ENCODE results near the gene KCNIP3.
A peak's percentile ranks its signal among the peaks of the same experiment; 100 is the strongest.
"Not testable (repeated sequence)": the region's sequence is repeated elsewhere in the genome, so short reads cannot be mapped to it uniquely, and the experiment has no call there.

The KCNIP3 gene

DNA sequence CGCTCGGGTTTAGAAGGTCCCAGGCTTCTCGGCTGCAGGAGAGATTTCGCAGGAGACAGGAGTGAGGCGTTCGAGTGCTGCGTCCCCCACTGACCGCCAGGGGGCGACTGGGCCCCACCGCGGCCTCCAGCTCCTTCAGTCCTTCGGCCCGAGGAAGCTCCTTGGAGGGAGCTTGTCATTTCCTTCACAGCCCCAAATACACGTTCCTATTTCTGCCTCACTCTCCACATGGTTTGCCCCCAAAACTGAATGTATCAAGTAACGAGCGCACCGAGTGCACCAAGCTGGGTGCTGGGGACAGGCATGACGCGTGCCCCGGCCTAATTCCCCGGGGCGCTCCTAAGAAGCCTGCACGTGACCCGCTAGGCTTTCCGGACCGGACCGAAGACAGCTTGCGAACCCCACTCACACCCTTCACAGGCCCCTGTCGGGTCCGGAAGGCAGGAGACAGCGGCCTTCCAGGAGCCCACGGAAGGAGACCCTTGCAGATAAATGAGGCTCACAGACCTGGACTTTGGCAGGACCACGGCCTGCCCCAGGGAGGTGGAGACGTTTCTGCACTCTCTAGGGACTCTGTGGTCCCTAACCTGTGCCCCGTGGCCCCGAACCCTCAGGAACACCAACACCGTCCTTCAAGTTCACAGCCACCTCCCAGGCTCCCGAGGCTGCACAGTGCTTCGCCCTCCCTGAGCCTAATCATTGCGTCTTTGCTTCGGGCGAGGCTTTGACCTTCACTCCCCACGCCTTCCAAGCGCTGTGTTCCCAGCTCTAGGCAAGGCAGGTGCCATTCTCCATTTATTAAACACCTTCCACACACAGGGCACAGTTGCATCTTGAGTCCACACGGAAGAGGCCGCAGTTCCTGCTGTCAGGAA, 92.3 kb downstream of the KCNIP3 start:
- no peak for DNase-seq

DNA sequence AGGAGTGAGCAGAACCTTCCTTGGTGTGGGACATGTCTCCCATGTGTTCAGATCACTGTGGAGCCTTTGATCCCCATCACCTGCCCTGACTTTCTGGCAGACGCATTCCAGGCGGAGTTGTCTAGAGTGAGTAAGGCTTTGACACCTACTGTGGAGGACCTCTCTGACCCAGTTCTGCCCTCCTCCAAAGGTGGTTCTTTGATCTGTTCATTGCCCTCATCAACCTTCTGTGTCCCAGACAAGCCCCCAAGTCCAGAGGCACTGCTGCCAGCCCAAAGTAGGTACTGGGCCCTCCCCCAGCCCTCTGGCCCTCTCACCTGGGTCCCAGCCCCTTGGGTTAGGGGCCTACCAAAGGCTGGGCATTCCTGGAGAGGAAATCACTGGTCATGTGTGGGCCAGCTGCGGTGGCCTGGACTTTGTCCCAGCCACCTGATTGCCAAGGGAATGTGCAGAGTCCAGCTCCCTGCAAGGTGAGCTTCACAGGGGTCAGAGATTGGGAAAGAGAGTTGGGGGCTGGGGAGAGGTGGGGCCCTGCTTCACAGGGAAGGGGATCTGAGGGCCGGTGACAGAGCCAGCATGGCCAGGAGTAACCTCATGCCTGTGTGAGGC, 93.2 kb downstream of the KCNIP3 start:
- no peak for DNase-seq

DNA sequence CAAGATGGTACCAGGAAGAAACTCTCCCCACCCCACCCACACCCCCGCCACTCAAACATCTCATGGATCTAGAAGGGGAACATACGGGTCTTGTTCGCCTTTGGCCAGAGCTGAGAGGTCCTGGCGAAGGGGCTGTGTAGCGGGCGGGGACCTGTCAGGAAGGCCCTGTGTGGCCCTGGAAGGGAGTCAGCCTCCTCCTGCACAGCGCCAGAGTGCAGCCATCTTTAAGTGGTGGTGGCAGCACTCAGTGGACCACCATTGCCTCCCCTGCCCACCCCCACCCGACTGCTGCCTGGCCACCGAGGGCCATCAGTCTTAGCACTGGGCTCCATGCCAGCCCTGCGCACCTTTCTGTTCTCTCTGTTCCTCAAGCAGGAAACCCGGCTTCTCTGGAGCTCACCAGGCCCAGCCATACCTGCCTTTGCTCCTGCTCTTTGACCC, 93.8 kb downstream of the KCNIP3 start:
- DNase-seq, result no peak

DNA sequence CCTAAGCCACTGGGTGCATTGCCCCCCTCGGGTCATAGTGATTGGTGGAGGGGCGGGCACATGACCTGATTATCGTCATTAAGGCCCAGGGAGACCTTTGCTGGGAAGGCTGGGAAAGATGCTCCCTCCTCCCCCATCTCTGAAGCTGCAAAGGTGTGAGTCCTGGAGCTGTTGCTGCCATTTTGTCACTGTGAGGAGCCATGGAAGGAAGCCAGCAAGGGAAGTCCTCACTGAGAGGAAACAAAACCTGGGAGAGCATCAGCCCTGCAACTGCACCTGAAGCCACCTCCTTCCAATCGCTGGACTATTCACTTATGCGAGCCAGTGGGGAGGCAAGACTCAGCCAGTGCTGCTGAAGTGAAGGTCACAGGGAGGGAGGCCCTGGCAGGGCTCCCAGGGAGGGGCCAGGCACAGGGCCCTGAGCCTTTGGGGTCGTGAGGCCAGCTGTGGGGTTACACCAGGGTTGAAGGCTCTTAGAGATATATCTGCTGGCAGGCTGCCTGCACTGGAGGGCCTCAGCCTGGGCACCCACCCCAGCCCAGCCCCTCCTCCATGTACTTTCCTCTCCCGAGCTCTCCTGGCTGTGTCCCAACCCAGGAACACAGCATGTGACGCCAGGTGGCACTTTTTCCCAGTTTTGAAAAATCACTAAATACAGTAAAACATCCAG, 94.6 kb downstream of the KCNIP3 start:
- no peak for DNase-seq

DNA sequence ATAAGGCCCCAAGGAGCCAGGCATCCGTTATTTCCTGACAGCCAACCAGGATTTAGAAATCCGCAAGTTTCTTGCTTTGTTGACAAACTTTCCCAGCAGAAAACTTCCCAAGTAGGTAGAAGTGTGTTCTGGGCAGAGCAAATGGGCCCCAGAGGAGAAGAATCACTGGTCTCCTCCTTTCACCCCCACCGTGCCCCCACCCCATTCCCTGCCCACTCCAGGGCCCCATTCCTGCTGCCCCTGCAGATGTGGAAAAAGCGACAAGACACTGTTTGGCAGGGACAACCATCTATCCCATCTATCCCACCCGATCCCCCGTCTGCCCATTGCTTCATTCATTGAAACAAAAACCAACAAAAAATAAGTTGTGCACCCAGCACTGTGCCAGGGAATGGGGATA, 95.2 kb downstream of the KCNIP3 start:
- DNase-seq, result no peak

DNA sequence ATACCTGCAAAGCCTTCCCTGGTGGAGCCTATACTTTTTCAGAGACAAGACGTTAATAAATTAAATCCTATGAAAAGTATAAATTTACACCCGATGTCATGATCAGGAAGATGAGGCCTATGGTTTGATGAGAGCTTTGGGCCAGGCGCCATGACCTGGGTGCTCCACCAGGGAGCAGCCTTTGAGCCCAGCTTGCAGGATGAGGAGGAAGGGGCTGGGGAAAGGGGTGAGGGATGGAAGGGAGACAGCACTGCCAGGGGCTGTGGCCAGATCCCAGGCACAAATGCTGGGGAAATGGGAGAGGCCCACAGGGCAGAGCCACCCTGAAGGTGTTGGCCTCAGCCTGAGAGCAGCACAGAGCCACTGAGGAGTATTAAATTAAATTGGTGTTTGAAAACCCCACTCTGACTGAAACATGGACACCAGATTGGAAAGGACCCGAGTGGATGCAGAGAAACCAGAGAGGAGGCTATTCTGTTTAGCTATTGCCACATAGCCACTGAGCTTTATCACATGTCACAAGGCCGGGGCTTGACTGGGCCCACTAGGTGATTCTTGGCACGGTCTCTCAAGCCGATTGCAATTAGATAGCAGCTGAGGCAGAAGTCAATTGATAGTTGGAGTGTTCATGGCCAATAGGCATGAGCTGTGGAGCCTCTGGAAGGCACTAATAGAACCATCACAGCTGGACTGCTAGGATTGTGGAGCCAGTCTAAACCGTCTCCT, 95.7 kb downstream of the KCNIP3 start:
- no peak for DNase-seq

DNA sequence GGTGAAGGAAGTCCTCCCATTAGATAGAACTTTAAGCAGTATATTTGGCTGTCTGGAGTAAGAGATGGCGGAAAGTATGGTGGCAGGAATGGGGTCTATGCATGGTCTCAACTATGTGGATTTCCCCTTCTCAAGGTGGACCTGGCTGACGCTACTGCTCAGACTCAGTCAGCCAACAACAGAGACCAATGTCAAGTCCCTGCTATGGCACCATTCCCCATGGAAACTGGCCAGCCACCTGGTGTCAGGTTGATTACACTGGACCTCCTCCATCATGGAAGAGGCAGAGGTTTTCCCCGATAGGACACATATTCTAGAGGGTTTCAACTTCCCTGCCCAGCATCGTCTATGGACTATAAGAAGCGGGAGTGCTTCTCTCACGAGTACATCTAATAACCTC, 96.8 kb downstream of the KCNIP3 start:
- no peak for DNase-seq

DNA sequence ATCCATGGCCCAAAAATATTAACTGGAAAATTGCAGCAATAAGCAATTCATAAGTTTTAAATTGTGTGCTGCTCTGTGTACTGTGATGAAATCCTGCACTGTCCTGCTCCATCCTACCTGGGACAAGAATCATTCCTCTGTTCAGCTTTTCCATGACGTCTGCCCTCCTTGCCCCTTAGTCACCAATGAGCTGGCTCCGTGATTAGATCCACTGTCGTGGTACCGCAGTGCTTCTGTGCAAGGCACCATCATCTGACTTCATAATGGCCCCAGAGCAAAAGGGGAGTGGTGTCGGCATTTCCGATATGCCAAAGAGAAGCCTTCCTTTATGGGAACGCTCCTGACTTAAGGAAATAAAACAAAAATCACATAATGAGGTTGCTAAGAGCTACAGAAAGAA, 101.9 kb downstream of the KCNIP3 start:
- no peak for DNase-seq

DNA sequence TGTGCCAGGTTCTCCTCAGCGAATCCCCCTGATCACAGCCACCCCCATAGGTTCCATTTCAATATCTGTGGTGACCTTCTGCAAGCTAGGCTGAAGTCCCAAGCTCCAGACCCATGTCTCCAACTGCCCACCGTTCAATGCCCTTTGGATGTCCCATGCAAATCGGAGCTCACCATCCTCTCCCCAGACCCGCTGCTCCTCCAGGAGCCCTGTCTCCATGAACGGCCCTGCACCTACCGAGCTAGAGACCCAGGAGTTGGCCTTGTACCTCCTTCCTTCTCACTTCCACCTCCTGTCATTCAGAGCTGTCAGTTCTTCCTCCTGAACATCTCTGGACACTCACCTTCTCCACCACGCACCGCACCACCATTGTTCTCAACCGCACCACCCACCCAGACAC, 104.3 kb downstream of the KCNIP3 start:
- no peak for DNase-seq

DNA sequence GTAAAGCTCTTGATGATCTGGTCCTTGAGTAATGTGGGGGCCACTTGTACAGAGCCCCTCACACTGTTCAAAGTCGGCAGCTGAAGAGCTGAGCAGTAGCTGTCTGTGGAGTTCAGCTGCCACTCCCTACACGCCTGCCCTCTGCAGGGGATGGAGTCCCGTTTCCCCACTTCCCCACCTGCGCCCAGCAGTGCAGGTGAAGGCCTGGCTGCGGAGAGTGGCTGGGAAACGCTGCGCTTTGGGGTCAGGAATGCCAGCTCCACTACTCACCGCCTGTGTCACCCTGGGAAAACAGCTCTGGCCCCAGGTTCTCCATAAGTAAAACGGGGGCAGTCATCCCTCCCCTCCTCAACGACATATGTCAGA, 104.8 kb downstream of the KCNIP3 start:
- DNase-seq, result not testable (repeated sequence)

DNA sequence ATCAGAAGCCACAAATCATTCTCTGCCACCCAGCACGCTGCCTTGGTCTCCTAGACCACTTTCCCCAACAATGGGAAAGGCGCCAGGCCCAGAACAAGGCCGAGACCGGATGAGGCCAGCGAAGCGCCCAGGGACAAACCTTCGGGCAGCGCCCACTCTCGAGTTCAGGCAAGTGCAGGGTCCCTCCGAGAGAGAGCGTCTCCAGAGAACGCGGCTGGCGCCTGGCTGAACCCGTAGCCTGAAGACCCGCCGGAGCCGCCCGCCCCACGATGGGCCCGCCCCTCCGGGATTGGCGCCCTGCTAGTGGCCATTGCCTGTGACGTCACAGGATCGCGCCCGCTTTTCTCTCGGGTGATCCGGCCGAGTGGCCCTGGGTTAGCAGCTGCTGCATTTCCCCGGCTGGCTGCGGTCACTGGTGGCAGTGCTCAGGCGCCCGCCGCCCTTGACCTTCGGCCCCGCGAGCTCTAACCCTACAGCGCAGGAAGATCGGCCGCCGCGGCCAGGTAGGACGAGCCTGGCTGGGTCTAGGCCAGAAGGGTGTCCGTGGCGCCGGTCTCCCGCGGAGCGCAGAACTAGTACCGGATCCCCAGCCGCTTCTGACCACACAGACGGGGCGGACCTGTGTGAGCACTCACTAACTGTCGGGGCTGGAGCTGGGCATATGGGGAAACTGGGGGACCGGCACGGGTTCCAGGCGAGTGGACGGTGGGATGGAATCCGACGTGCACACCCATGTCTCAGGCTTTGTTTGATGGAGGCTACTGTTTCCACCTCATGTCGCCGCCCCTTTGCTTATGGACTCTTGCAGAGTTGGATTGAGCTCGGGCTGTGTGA, 105.4 kb downstream of the KCNIP3 start, which contains the start of gene FAHD2A:
Gene FAHD2A, plus strand, starts transcription at position 339 of the 834 bp plus-strand sequence. CDS start 2,851 bp downstream, outside the sequence.
- DNase-seq, result peak; percentile 89

DNA sequence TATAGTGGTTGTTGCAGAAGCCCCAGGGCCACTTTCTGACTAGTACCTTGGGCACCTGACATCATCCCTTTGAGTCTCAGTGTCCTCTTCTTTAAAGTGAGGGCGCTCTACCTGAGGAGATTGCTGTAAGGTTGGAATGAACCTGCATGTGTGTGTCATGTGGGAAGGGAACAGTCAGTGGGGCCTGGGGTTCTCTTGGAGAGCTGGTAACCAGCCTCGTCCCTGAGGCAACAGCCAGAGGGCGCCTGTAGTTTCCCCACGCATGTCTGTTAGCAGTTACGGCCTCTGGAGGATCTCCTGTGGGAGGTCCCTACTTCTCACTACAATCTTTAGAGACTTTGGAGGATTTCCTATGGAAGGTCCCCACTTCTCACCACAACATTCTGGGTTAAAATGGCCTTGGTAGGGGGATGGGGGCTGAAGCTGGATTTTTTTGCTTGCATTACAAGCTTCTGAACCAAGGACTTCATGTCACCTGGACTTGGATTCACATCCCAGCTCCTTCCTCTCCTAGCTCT, 106.1 kb downstream of the KCNIP3 start:
- DNase-seq, result peak; percentile 10

DNA sequence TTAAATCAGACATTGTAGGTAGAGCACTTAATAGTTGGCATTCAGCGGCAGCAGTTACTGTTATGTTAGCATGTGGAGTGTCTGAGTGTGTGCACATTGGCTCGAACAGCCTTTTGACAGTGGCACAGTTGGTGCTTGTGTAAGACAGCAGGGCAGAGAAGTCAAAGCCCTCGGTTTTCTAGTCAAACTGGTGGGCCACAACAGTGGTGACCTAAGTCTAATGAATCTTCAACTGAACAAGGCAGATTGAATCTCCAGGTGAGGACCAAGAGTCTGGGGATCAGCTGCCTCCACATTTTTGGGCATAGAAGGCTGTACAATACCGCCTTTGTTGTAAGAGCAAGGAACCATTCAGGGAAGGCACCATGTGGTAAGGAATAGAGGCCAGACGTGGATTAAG, 106.7 kb downstream of the KCNIP3 start:
- not testable (repeated sequence) for DNase-seq

DNA sequence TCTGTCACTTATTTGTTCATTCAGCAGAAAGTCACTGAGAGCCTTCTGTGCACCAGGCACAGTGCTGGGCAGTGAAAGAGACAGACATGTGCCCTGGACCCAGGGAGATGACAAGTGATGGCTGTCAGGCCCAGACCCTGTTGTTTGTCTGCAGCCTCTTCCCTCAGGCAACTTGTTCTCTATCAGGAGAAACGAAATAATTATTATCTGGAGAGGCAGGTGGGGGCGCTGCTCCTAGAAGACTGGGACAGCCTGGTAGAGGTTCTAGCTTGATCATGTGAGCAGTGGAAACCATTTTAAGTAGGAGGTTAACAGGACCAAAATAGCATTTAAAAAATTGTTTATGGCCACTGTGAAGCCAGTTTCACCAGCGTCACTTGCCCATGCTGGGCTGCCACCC, 107.5 kb downstream of the KCNIP3 start:
- DNase-seq, result not testable (repeated sequence)

DNA sequence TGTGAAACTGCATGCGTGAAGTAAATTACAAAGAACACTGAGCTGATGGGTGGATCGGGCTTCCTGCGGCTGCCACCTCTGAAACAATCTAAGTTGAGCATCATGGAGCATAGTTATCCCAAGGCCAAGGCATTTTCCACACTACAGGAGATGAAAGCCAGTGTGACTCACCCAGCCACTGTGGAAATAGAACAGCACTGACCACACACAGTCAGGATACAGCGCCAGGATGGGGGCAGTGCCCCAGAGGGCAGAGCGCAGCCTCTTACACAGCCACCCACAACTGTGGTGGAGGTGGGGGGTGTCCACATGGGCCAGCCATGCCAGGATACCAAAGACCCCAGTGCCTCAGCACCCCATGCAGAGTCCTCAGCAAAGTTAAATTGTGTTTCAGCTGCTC, 114.1 kb downstream of the KCNIP3 start:
- DNase-seq, result not testable (repeated sequence)

DNA sequence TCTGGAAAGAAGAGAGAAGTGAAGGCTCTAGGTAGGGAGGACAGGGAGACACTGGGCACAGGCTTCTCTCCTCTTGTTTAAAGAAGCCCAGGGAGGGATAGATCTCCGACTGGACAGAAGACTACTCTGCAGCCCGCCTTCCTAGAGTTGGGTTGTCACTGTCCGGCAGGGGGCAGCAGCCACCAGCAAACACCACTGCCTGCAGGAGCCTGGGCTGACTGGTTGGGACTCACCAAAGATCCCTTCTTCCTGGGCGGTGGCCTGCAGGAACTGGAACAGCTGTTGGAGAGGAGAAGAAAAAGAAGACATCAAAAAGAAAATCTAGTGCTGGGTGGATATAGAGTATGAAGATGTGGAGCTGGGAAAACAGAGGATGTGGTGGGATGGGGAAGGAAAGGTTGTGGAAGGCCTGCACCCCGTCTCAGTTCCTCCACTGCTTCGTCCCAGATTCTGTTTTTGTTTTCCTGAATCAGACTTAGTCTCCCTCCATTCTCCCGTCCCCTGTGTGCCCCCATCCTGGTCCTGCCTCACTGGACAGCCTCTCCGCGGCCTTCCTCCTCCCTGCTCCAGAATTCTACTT, 117.0 kb downstream of the KCNIP3 start:
- DNase-seq, result peak; percentile 36

DNA sequence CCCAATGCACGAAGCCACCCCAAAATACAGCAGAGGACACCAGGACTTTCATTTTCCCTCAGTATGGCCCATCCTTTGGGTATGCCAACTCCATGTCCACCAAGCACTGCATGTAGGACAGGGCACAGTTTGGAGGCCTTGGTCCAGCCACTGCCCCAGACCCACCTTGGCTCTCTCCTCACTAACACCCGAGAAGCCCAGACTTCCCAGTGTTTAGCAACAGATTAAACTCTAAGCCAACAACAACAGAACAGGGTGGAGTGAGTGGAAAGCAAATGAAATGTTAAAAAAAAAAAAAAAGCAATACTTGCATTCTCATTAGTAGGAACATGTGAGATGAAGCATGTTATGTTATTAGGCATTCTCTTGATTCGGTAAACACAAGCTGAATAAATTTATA, 118.0 kb downstream of the KCNIP3 start:
- not testable (repeated sequence) for DNase-seq

DNA sequence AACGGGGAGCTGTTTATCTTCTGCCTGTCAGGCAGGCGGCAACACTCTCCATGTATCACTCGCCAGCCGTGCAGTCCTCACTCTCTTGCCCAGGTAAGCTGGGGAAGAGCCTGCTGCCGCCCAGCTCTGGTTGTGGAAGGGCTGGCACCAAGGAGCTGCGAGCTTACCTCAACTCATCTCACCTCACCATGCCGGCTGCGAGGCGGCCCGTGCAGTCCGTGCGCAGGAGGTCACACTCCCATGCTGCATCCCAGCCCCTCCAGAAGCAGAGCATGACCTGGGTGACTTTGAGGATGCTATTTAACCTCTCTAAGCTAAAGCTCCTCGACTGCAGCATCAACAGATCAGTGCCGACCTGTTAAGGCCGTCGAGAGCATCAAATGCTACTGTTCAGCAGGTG, 118.4 kb downstream of the KCNIP3 start:
- DNase-seq, result not testable (repeated sequence)

DNA sequence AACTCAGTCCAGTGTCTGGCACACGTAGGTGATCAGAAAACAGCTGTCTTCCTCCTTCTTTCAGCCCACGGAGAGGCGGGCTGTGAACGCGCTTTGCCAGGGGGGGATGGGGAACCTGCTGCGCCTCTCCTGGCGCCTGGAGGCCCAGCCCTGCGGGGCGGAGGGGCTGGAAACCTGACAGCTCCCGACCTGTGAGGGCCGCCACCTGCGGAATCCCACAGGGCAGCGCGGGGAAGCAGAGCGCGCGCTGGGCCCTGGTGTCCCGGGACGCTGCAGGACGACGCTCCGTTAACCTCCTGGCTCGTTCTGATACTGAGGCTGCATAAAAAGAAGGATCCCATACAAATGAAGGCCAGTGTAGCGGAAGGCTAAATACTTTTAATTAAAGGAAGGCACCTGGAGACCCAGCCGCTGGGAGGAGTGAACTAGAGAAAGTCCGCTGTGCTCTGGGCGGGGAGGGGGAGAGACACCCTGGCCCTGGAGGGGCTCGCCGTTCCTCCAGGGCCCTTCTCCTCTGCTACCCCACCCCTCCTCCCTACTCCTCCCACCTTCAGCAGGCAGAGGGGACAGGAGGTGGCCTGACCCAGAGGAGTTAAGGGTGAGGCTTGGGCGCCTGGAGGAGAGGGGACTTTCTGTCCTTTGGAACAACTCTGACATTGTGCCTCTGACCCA, 130.2 kb downstream of the KCNIP3 start:
- not testable (repeated sequence) for DNase-seq

DNA sequence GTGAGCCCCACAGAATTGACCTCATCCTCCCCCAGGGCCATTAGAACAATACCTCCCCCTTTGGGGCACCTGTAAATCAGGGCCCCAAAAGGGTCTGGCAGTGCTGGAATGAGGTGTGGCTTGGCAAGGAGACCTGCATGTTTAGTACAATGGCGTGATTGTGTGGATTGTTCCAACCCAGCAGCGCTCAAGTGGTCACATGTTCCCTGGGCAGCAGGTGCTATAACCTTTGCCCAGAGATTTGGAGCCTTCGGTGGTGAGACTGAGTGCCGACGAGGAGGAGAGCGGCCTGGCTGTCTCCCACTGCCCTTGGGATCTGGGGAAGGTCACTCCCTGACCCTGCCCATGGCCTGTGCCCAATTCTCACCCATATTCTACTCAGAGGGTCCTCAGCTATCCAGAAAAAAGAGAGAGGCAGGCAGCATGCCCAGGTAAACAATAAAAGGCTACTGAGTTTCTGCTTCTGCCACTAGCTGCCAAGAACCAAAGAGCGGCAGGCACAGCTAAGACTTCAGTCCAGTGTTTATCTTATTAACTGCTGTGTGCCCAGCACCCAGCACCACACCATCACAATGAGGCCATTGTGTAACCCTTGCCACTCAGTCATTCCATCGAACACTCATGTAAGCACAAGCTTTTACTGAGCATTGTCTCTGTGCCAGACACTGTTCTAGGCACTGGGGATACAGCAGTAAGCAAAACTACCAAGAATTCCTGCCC, 132.8 kb downstream of the KCNIP3 start:
- DNase-seq, result not testable (repeated sequence)
